Neuronal stem cell (in vitro differentiated cells): ENCODE measurements around the gene THSD4.

Experiments used
- DNase-seq: peaks from one replicate; pipeline ENCODE4 v3.0.0-alpha.2; 2013; ENCODE audit warnings: low spot score
- H2AFZ ChIP-seq: one replicate; pipeline ENCODE4 v1.6.1; 2013; ENCODE audit warnings: mild to moderate bottlenecking, low read length, inconsistent platforms
- H2AK5ac ChIP-seq: 2 replicates; pipeline ENCODE4 v1.6.1; 2013; ENCODE audit warnings: low read depth, mild to moderate bottlenecking, inconsistent platforms, low read length, moderate library complexity, mixed read lengths
- H2BK120ac ChIP-seq: 2 replicates; pipeline ENCODE4 v1.6.1; 2013; ENCODE audit warnings: low read depth, mild to moderate bottlenecking, inconsistent platforms, low read length, moderate library complexity, mixed read lengths
- H2BK12ac ChIP-seq: one replicate; pipeline ENCODE4 v1.6.1; 2013; ENCODE audit warnings: low read length, inconsistent platforms
- H2BK15ac ChIP-seq: 2 replicates; pipeline ENCODE4 v1.6.1; 2013; ENCODE audit warnings: mild to moderate bottlenecking, low read length, inconsistent platforms, mixed read lengths
- H2BK5ac ChIP-seq: one replicate; pipeline ENCODE4 v1.6.1; 2013; ENCODE audit warnings: inconsistent platforms, mild to moderate bottlenecking, low read length, moderate library complexity
- H3K14ac ChIP-seq: one replicate; pipeline ENCODE4 v1.6.1; 2013; ENCODE audit warnings: low read length, inconsistent platforms
- H3K18ac ChIP-seq: 2 replicates; pipeline ENCODE4 v1.6.1; 2013; ENCODE audit warnings: low read length, inconsistent platforms
- H3K23ac ChIP-seq: 2 replicates; pipeline ENCODE4 v1.6.1; 2013; ENCODE audit warnings: low read depth, mild to moderate bottlenecking, mixed read lengths, low read length, inconsistent platforms; ENCODE audit not compliant: poor library complexity
- H3K27ac ChIP-seq: replicated peaks from 3 replicates; pipeline ENCODE4 v1.5.1; 2013; ENCODE audit warnings: low read length, inconsistent platforms
- H3K27me3 ChIP-seq, 3 experiments: 2 replicates each; pipeline ENCODE4 v1.6.1; 2013; ENCODE audit warnings: low read length in 3 of 3, mild to moderate bottlenecking in 2 of 3, inconsistent platforms in 1 of 3, low read depth in 1 of 3, mixed read lengths in 1 of 3, moderate library complexity in 1 of 3; ENCODE audit not compliant: control insufficient read depth in 3 of 3, insufficient read depth in 3 of 3
- H3K36me3 ChIP-seq, 2 donors: replicated peaks in 1 of 2; 2 replicates each; pipeline ENCODE4 v1.6.1; 2013; ENCODE audit warnings: low read length in 2 of 2; ENCODE audit not compliant: control insufficient read depth in 2 of 2, insufficient read depth in 2 of 2
- H3K4ac ChIP-seq: 2 replicates; pipeline ENCODE4 v1.6.1; 2013; ENCODE audit warnings: inconsistent platforms, mild to moderate bottlenecking, low read length, moderate library complexity
- H3K4me1 ChIP-seq, 2 donors: 1 replicate in 1 of 2; 2 replicates in 1 of 2; pipeline ENCODE4 v1.6.1; 2013; ENCODE audit warnings: low read length in 2 of 2, low read depth in 1 of 2; ENCODE audit not compliant: control insufficient read depth in 2 of 2, insufficient read depth in 1 of 2
- H3K4me2 ChIP-seq: one replicate; pipeline ENCODE4 v1.6.1; 2013; ENCODE audit warnings: mild to moderate bottlenecking, low read length, inconsistent platforms; ENCODE audit not compliant: insufficient read depth, poor library complexity, severe bottlenecking
- H3K4me3 ChIP-seq, 2 donors: 2 replicates each; pipeline ENCODE4 v1.5.1; 2013; ENCODE audit warnings: low read length in 2 of 2, mild to moderate bottlenecking in 2 of 2, inconsistent platforms in 1 of 2, moderate library complexity in 1 of 2
- H3K79me1 ChIP-seq: one replicate; pipeline ENCODE4 v1.6.1; 2013; ENCODE audit warnings: low read depth, mild to moderate bottlenecking, inconsistent platforms, low read length, moderate library complexity
- H3K9ac ChIP-seq: one replicate; pipeline ENCODE4 v1.6.1; 2013; ENCODE audit warnings: mild to moderate bottlenecking, low read depth, low read length, inconsistent platforms; ENCODE audit not compliant: poor library complexity
- H3K9me3 ChIP-seq, 2 donors: replicated peaks in 1 of 2; 2 replicates each; pipeline versions ENCODE3 to v1.6.1; 2013; ENCODE audit warnings: low read length in 2 of 2, mild to moderate bottlenecking in 2 of 2, inconsistent platforms in 1 of 2, low read depth in 1 of 2, mixed read lengths in 1 of 2, moderate library complexity in 1 of 2; ENCODE audit not compliant: control insufficient read depth in 2 of 2, insufficient read depth in 1 of 2
- H4K8ac ChIP-seq: one replicate; pipeline ENCODE4 v1.6.1; 2013; ENCODE audit warnings: low read depth, mild to moderate bottlenecking, inconsistent platforms, low read length, moderate library complexity
- H4K91ac ChIP-seq: one replicate; pipeline ENCODE4 v1.6.1; 2013; ENCODE audit warnings: low read length, low read depth, mild to moderate bottlenecking, inconsistent platforms; ENCODE audit not compliant: poor library complexity
- WGBS, 2 donors: extraction: QIAGEN DNeasy Blood & Tissue Kit; methylation state at CpG; one replicate each; pipeline ENCODE4 v1.1.7; 2013; ENCODE audit warnings: missing lambda C conversion rate in 2 of 2, mixed read lengths in 1 of 2; ENCODE audit not compliant: insufficient read length in 2 of 2, insufficient replicate concordance in 1 of 2; ENCODE audit errors: extremely low coverage in 2 of 2; 5-methylcytosine and 5-hydroxymethylcytosine counted together

The THSD4 gene

GRCh38 chr15:71547011-71547410 is 431.7 kb downstream of the THSD4 start:
- Histone ChIP-seq H3K4me2 (no peak overlapping the region), H3K9me3 (no peaks in the 10 kb centered on the region), H2BK15ac (no peak overlapping the region), H4K91ac (no peak overlapping the region), H3K14ac (no peak overlapping the region), H3K79me1 (no peaks in the 10 kb centered on the region), H3K27ac (no peak overlapping the region), H3K36me3 (no peaks in the 10 kb centered on the region), H3K4me3 (no peak overlapping the region), H3K9ac (no peak overlapping the region), H3K27me3 (no peaks in the 10 kb centered on the region), H2AFZ (peak overlapping the region; percentile 70), H2AK5ac (no peak overlapping the region), H2BK5ac (no peak overlapping the region), H2BK120ac (no peak overlapping the region), H3K18ac (peak overlapping the region; percentile 41), H3K23ac (no peak overlapping the region), H3K4me1 (peaks cover 13 to 18% of the 10 kb centered on the region in 2 donors), H3K4ac (no peak overlapping the region), H4K8ac (no peak overlapping the region), H2BK12ac (no peak overlapping the region)
- DNase-seq = no peak
- WGBS, 2 donors = no CpG with 5 or more reads among the region's 12 CpGs

- no peak overlapping the region for H3K18ac ChIP-seq
- H3K27me3 ChIP-seq = no peaks in the 10 kb centered on the region
- H3K27ac ChIP-seq = no peak overlapping the region
These were observed 433.1 kb downstream of the THSD4 start for GRCh38 chr15:71548401-71548807.

GRCh38 chr15:71549091-71549490 is 433.8 kb downstream of the THSD4 start:
- Histone ChIP-seq H2AK5ac (no peak overlapping the region), H3K4ac (no peak overlapping the region), H3K4me2 (no peak overlapping the region), H2BK5ac (no peak overlapping the region), H3K36me3 (no peaks in the 10 kb centered on the region), H2BK12ac (no peak overlapping the region), H2BK15ac (no peak overlapping the region), H3K4me1 (peaks cover 15 to 18% of the 10 kb centered on the region in 2 donors), H3K14ac (no peak overlapping the region), H4K8ac (no peak overlapping the region), H2AFZ (peak overlapping the region; percentile 63), H3K9ac (no peak overlapping the region), H3K9me3 (no peaks in the 10 kb centered on the region), H3K27ac (no peak overlapping the region), H2BK120ac (no peak overlapping the region), H3K79me1 (no peaks in the 10 kb centered on the region), H3K27me3 (no peaks in the 10 kb centered on the region), H3K4me3 (no peak overlapping the region), H3K23ac (no peak overlapping the region), H3K18ac (no peak overlapping the region), H4K91ac (no peak overlapping the region)
- WGBS, 2 donors = no CpG with 5 or more reads among the region's 5 CpGs
- DNase-seq = no peak

More at GRCh38 chr15:71548401-71548807, 433.1 kb downstream of the THSD4 start:
- Histone ChIP-seq H4K91ac (no peak overlapping the region), H3K9ac (no peak overlapping the region), H3K23ac (no peak overlapping the region), H3K4ac (no peak overlapping the region), H3K4me3 (no peak overlapping the region), H2BK15ac (no peak overlapping the region), H3K4me2 (no peak overlapping the region), H2AFZ (peak overlapping the region; percentile 65), H2BK5ac (no peak overlapping the region), H3K9me3 (no peaks in the 10 kb centered on the region), H3K14ac (no peak overlapping the region), H3K36me3 (no peaks in the 10 kb centered on the region), H3K4me1 (peaks cover 15 to 18% of the 10 kb centered on the region in 2 donors), H4K8ac (no peak overlapping the region), H2AK5ac (no peak overlapping the region), H2BK120ac (no peak overlapping the region), H3K79me1 (no peaks in the 10 kb centered on the region), H2BK12ac (no peak overlapping the region)
- no CpG with 5 or more reads among the region's 4 CpGs for WGBS, 2 donors
- DNase-seq = no peak

- Histone ChIP-seq H3K23ac (no peak overlapping the region), H2BK12ac (no peak overlapping the region), H2BK15ac (no peak overlapping the region), H4K91ac (no peak overlapping the region), H3K14ac (no peak overlapping the region), H3K27me3 (no peaks in the 10 kb centered on the region), H2AK5ac (no peak overlapping the region), H3K27ac (no peak overlapping the region), H2BK5ac (no peak overlapping the region), H3K18ac (peak overlapping the region; percentile 35), H3K4ac (no peak overlapping the region), H3K4me3 (no peak overlapping the region), H3K9ac (no peak overlapping the region), H3K4me2 (no peak overlapping the region), H3K4me1 (peaks cover 15 to 18% of the 10 kb centered on the region in 2 donors), H4K8ac (no peak overlapping the region), H3K9me3 (no peaks in the 10 kb centered on the region), H2BK120ac (no peak overlapping the region), H3K36me3 (no peaks in the 10 kb centered on the region), H2AFZ (no peak overlapping the region), H3K79me1 (no peaks in the 10 kb centered on the region)
- no CpG with 5 or more reads among the region's 5 CpGs for WGBS, 2 donors
- no peak for DNase-seq
These were observed 434.4 kb downstream of the THSD4 start for GRCh38 chr15:71549697-71550096.
